GM21529 (cell line): ENCODE results near the gene PHAF1.
"Not testable (repeated sequence)": the region's sequence is repeated elsewhere in the genome, so short reads cannot be mapped to it uniquely, and the experiment has no call there.

Experiments
- ATAC-seq: cut with Tn5 transposase; IDR thresholded peaks from one replicate; pipeline ENCODE4 v1.9.1; 2021; ENCODE audit not compliant: unreplicated experiment

PHAF1 gene

GRCh38 chr16:67104845-67105244, 4.9 kb upstream of the PHAF1 start:
- no peak for ATAC-seq

GRCh38 chr16:67105246-67105645, 4.5 kb upstream of the PHAF1 start:
- no peak for ATAC-seq

GRCh38 chr16:67105881-67106280, 3.9 kb upstream of the PHAF1 start:
- no peak for ATAC-seq

DNA sequence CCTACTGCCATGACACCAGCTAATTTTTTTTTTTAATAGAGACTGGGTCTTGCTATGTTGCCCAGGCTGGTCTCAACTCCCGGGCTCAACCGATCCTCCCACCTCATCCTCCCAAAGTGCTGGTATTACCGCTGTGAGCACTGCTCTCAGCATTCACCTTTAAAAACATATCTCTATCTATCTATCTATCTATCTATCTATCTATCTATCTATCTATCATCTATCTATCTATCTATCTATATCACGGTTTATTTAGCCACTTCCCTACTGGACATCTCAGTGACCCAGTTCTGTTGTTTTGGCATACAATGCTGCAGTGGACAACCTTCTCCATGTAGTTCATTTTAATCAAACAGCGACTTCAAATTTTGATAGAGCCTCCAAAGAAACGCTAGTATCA, 1.3 kb upstream of the PHAF1 start:
- ATAC-seq, result no peak

GRCh38 chr16:67108931-67109406, 772 bp upstream of the PHAF1 start:
- no peak for ATAC-seq

DNA sequence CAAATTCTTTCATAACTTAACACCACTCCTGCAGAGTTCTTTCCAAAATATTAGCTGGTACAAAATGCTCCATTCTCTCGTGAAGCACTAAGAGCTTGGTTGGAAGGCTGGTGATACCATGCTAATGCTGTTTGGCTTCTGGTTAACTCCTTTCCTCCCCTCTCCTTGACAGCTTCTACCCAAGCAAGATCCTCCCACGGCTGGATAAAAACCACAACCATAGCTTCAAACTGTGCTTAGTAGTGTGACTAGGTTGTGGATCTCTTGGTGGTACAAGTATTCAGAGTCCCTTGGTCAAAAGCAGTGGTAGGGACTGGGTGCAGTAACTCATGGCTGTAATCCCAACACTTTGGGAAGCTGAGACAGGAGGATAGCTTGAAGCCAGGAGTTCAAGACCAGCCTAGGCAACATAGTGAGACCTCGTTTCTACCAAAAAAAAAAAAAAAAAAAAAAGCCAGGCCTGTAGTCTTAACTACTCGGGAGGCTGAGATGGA, 2.3 kb downstream of the PHAF1 start:
- ATAC-seq, result no peak

DNA sequence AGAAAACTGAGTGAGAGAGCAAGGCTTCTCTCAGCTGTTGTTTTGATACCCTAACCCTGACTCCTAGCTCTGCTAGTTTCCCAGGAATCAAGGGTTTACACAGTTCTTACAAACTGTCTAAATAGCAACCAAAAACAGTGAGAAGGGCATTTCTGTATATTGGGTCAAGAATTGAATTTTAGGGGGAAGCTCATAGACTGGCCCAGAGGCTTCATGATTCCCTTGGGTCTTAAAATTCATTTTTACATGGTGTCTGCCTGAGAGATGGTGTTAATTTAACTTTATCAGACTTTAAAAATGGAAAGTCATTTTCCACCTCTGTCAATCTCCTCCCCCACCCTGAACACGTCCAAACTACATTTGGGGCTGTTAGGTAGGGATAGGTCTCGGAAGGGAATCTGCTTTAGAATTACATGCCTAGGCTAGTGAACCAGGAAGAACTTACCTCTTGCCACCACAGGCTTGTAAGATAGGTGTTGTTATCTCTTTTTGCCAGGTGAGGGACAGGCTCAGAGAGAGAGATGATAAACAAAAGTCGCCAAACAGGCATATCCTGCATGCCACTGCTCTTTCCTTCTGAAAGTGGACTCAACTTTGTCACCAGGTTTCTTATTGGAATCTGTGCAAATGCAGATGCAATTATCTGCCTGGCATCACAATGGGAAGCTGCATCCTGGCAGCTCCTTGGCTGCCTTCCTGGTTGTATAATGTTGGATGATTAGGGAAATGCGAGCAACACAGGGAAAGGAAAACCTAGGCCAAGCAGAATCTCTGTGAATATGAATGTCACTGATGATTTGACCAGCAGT, 3.1 kb downstream of the PHAF1 start:
- no peak for ATAC-seq

GRCh38 chr16:67114793-67115192, 5.1 kb downstream of the PHAF1 start:
- ATAC-seq, result no peak

- no peak for ATAC-seq
These were observed 5.9 kb downstream of the PHAF1 start for GRCh38 chr16:67115639-67116038.

- no peak for ATAC-seq
These were observed 6.9 kb downstream of the PHAF1 start for GRCh38 chr16:67116388-67117311.

DNA sequence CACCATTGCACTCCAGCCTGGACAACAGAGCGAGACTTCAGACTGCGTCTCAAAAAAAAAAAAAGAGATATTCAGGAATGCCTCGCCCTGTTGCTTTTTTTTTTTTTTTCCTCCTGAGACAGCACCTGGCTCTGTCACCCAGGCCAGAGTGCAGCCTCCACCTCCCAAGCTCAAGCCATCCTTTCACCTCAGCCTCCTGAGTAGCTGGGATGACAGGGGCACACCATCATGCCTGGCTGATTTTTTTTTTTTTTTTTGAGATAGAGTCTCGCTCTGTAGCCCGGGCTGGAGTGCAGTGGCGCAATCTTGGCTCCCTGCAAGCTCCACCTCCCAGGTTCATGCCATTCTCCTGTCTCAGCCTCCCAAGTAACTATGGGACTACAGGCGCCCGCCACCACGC, 8.0 kb downstream of the PHAF1 start:
- ATAC-seq, result no peak

GRCh38 chr16:67120025-67120424, 10.3 kb downstream of the PHAF1 start:
- no peak for ATAC-seq

GRCh38 chr16:67122799-67123198, 13.1 kb downstream of the PHAF1 start:
- not testable (repeated sequence) for ATAC-seq

GRCh38 chr16:67128417-67128816, 18.7 kb downstream of the PHAF1 start:
- no peak for ATAC-seq

DNA sequence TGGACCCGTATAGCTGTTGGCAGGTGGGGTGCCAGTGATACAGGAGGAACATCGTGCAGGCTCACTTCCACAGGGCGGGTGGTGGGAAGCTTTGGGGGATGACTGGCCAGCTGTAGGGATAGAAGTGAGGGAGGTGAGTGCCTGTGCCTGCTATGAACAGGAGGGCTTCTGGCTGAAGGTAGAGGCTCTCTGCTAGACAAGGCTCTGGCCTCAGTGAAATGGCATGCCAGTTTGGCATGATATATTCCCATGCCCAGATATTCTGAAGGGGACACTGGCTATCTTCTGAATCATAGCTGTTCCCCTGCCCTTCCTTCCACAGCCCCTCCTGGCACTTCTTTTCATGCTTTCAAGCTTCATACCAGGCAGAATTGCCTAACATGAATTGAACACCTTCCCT, 19.1 kb downstream of the PHAF1 start:
- ATAC-seq, result no peak

DNA sequence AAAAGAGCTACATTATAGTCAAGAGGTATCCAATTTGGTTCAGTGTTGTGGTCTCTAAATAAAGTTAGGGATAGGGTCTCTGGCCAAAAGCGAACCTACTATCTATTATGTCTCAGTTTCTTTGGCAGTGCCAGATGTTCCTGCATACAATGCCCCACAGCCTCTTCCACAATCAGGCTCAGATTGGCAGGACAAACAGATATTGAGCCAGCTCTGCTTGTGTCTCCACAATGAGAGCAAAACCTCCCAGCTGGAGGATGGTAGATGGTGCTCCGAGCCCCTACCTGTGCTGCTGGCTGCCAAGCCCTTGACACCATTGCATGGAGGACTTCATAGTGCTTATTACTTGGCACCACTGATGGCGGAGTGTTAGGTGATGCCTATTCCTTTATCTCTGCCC, 19.7 kb downstream of the PHAF1 start:
- no peak for ATAC-seq

DNA sequence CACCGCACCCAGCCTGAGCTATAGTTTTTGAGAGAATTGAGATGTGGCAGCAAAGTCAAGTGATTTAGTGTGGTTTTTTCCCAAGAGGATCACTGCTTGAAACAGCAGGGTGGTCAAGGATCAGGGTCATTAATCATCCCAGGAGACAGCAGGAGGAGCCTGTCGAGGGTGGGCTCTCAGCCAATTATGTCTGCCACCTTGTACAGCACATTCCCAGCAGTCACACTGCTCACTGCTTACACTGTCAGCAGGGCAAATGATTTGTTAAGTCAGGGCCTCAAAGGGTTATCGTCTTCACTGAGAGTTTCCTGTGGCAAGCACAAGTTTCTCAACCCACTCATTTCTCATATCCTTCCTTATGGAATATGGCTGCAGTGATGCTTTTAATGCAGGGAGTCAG, 27.9 kb downstream of the PHAF1 start:
- no peak for ATAC-seq

GRCh38 chr16:67141391-67141790, 31.6 kb downstream of the PHAF1 start:
- no peak for ATAC-seq

- ATAC-seq, result no peak
These were observed 32.6 kb downstream of the PHAF1 start for GRCh38 chr16:67142342-67142741.

DNA sequence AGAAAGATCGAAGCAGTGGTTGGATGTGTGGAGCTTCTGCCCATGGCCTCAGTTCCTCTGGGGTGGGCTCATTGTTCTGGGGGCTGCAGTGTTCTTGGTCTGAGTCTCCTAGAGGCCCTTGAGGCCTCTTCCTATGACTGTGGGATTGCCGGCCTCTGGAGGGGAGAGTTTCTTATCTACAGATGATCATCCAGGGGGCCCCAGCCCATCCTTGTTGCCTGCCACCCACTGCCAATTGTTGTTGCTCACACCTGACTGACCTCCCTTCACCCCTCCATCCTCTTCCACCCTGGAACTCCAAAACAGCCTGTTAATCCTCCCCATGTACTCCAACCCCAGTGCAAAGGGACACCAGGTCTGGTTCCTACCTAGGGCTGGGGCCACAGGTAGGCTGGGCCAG, 35.2 kb downstream of the PHAF1 start:
- no peak for ATAC-seq

- ATAC-seq, result no peak
These were observed 36.0 kb downstream of the PHAF1 start for GRCh38 chr16:67145746-67146145.
